Measurements from ENCODE around the gene PHLDB2. TPM values are rescaled to one million over a fixed set of nuclear protein-coding genes. Genes with fewer than 3 reads are reported as not detected.

Gene PHLDB2
- total and polyA plus RNA-seq, 2 of the 8 experiments (the other 6 are each of a cell fraction or from before 2014, with no cell fraction given), result 5.8 to 22.6 TPM

- Histone ChIP-seq H4K8ac (ENCODE audit: extremely low read depth, insufficient read depth, low read length) (no peak overlapping the region), H2BK5ac (ENCODE audit: low read depth, low read length) (no peak overlapping the region), H2BK12ac (ENCODE audit: low read depth, low read length) (no peak overlapping the region), H3K56ac (replicated peaks; ENCODE audit: insufficient read length, low read depth, low read length) (no peak overlapping the region), H3K4me1 (replicated peaks in 1 of 4; ENCODE audit: control insufficient read depth in 3 of 4, insufficient read depth in 4 of 4, low read length in 3 of 4) (no peaks in the 10 kb centered on the region), H3K79me1 (ENCODE audit: low read depth, low read length) (no peaks in the 10 kb centered on the region), H3K14ac (ENCODE audit: insufficient read length) (no peak overlapping the region), H3K4me3 (ENCODE audit: extremely low read depth in 1 of 4, insufficient read depth in 2 of 4, low read depth in 3 of 4, low read length in 4 of 4) (no peak overlapping the region), H3K18ac (ENCODE audit: extremely low read depth, low read length) (no peak overlapping the region), H2BK20ac (ENCODE audit: low read length) (no peak overlapping the region), H3K36me3 (ENCODE audit: control insufficient read depth in 2 of 4, insufficient read depth in 4 of 4, low read length in 3 of 4) (no peaks in the 10 kb centered on the region), H3K9me3 (ENCODE audit: insufficient read depth in 2 of 2, low read depth in 1 of 2, low read length in 1 of 2) (no peaks in the 10 kb centered on the region), H4K5ac (ENCODE audit: insufficient read length, low read depth, low read length) (no peak overlapping the region), H3K27ac (ENCODE audit: low read depth, low read length) (no peak overlapping the region), H3K23ac (ENCODE audit: insufficient read length) (no peak overlapping the region), H2AFZ (ENCODE audit: low read length) (no peak overlapping the region), H3K9ac (replicated peaks in 1 of 4; ENCODE audit: extremely low read depth in 1 of 4, low read depth in 3 of 4, low read length in 3 of 4) (no peak overlapping the region), H3K27me3 (replicated peaks in 1 of 4; ENCODE audit: control insufficient read depth in 3 of 4, extremely low read depth in 1 of 4, insufficient read depth in 3 of 4, low read length in 3 of 4) (no peaks in the 10 kb centered on the region), H4K91ac (replicated peaks; ENCODE audit: insufficient read length, low read length) (no peak overlapping the region), H3K79me2 (ENCODE audit: control insufficient read depth in 1 of 2, insufficient read depth in 2 of 2, low read length in 2 of 2) (no peaks in the 10 kb centered on the region), H3K23me2 (ENCODE audit: low read depth, low read length) (no peaks in the 10 kb centered on the region), H2BK15ac (ENCODE audit: low read length) (no peak overlapping the region), H2BK120ac (replicated peaks; ENCODE audit: low read depth, low read length) (no peak overlapping the region), H2AK5ac (ENCODE audit: low read depth, low read length) (no peak overlapping the region), H3K4me2 (ENCODE audit: insufficient read depth in 1 of 2, low read depth in 2 of 2, low read length in 2 of 2) (no peak overlapping the region), H4K20me1 (replicated peaks in 1 of 2; ENCODE audit: control insufficient read depth in 1 of 2, insufficient read depth in 2 of 2, low read length in 2 of 2) (no peaks in the 10 kb centered on the region), H3K4ac (replicated peaks; ENCODE audit: insufficient read length, low read depth, low read length) (no peak overlapping the region)
- ChIA-PET POLR2A (ENCODE audit: partially characterized antibody) (interaction anchor here (0.6 kb wide), 1 partner anchor 196 kb away, joined by 3 read pairs; no protein-coding TSS in a partner anchor), CTCF (ENCODE audit: partially characterized antibody) (interaction anchor here (1.0 to 3.7 kb wide), 4 partner anchors 30 to 201 kb away, joined by 3 to 10 read pairs (median 6); no protein-coding TSS in a partner anchor)
- FAIRE-seq, result peak; percentile 62
- WGBS, 2 experiments (ENCODE audit: extremely low coverage in 1 of 2, insufficient coverage in 1 of 2, insufficient read length in 1 of 2, insufficient replicate concordance in 2 of 2, low coverage in 1 of 2, low lambda C conversion rate in 2 of 2, missing lambda C conversion rate in 1 of 2), result 97% methylated on average over 5 of the region's 5 CpGs; no CpG with 5 or more reads in 1 of the 2 experiments
- DNase-seq (ENCODE audit: low read depth in 1 of 2, low spot score in 2 of 2), result no peak
- no peak for TF ChIP-seq POU5F1 (IDR thresholded peaks at IDR 0.05; ENCODE audit: low read depth, low read length)
- TF ChIP-seq NRF1 (IDR thresholded peaks at IDR 0.05; ENCODE audit: low read depth, low read length), result no peak
- no peak for TF ChIP-seq HDAC6 (IDR thresholded peaks at IDR 0.05; ENCODE audit: low read depth, low read length)
- TF ChIP-seq CBX5 (IDR thresholded peaks at IDR 0.05; ENCODE audit: low read depth, low read length), result no peak
- TF ChIP-seq MAFK (IDR thresholded peaks at IDR 0.05; ENCODE audit: low read depth, low read length), result no peak
Measured at GRCh38 chr3:111890051-111890580, 31.1 kb downstream of the PHLDB2 start.

Measured in H1 (cell line).